Measurements from ENCODE around the gene HS6ST3. TPM values are rescaled to one million over a fixed set of nuclear protein-coding genes. Genes with fewer than 3 reads are reported as not detected.

The HS6ST3 gene
- total and polyA plus RNA-seq, 2 of the 13 experiments (the other 11 are each of a cell fraction or from before 2014, with no cell fraction given), result not detected

DNA sequence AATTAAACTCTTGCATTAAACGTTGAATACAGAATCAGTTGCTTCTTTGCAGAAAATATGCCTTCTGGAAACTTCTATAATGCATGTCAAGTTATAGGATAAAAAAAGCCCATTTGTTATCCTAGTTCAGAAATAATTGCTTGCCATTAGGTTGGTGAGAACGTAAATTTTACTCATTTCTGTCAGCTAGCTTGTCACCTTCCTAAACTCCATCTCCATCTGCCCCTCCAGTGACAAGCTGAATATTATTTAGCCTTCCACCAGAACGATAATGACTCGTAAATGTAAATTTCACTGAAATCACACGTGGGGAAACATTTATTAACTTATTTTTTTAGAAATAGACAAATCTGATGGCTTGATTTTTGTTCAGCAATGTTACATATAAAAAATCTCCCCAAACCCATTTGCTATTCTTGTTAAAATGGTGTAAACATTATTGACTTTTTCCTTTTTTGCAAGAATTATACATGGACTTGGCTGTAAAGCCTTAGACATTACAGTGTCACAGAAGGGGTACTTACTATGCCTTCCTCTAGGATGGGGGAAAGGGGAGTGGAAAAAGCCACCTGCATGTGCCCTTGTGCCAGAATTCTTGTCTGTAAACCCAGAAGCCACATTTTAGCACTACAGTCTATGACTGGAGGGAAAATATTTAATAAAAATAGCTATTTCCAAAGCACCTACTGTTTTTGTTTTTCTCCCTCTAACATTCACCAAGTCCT is 577.5 kb downstream of the HS6ST3 start (continued):
- TF ChIP-seq, protein P1, sequence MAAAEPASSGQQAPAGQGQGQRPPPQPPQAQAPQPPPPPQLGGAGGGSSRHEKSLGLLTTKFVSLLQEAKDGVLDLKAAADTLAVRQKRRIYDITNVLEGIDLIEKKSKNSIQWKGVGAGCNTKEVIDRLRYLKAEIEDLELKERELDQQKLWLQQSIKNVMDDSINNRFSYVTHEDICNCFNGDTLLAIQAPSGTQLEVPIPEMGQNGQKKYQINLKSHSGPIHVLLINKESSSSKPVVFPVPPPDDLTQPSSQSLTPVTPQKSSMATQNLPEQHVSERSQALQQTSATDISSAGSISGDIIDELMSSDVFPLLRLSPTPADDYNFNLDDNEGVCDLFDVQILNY (CRISPR knock-in tag; conservative IDR thresholded peaks at IDR 0.05), result no peak

DNA sequence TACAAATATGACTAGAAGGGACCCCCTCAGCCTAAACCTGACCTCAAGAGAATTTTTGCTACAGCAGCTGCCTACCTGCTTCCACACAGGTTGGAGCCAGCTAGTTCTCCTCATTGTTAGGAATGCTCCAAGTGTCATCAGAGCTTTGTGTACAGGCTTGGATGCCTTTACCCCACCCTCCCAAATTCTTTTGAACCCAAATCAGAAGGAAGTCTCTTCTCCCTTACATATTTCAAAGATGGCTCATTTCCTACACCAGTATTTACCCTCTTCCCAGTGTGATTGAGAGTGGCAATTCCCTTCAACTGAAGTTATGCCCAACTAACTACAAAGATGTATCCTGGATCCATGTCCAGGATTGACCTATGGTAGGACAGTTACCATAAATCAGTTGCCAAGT is 581.2 kb downstream of the HS6ST3 start:
- Histone ChIP-seq H3K27me3 (ENCODE audit: control insufficient read depth in 1 of 2, insufficient read depth in 2 of 2, low read length in 2 of 2) (no peaks in the 10 kb centered on the region), H3K4me2 (ENCODE audit: low read depth, low read length) (no peak overlapping the region), H3K9ac (ENCODE audit: insufficient read depth, low read depth, low read length) (no peak overlapping the region), H3K27ac (ENCODE audit: extremely low read length, insufficient read depth, low read length) (no peak overlapping the region), H3K9me3 (ENCODE audit: low read length) (no peaks in the 10 kb centered on the region), H4K20me1 (ENCODE audit: insufficient read depth, low read length) (no peaks in the 10 kb centered on the region), H3K4me1 (ENCODE audit: insufficient read depth, low read length) (no peaks in the 10 kb centered on the region), H3K79me2 (ENCODE audit: insufficient read depth, low read length) (no peaks in the 10 kb centered on the region), H2AFZ (ENCODE audit: low read length) (no peak overlapping the region), H3K4me3 (replicated peaks in 1 of 3; ENCODE audit: insufficient read depth in 1 of 3, low read depth in 2 of 3, low read length in 3 of 3) (no peak overlapping the region), H3K36me3 (replicated peaks in 1 of 2; ENCODE audit: control insufficient read depth in 1 of 2, insufficient read depth in 2 of 2, low read length in 2 of 2) (no peaks in the 10 kb centered on the region)
- CTCF ChIA-PET (ENCODE audit: low intra/inter-chr PET ratio, low total read pairs), result no interaction called here
- ATAC-seq (no peak), FAIRE-seq (no peak), DNase-seq (ENCODE audit: low spot score) (no peak)
- no TSS peak for BruUV-seq (replicated peaks)
- in situ Hi-C loops (cut with HindIII; ENCODE audit: extremely low pct_ligation_motif_present, low pct_unique_long_range_greater_than_20kb), result no loop called here
- POLR2A ChIA-PET, result no interaction called here
- TF ChIP-seq KDM5A (IDR thresholded peaks at IDR 0.05; ENCODE audit: borderline replicate concordance, low read length) (no peak), PCBP2 (optimal IDR thresholded peaks at IDR 0.05; ENCODE audit: low read depth, low read length, poor library complexity, severe bottlenecking) (no peak), NPAS2 (CRISPR knock-in tag; IDR thresholded peaks at IDR 0.05; ENCODE audit: borderline replicate concordance) (no peak), LCORL (IDR thresholded peaks at IDR 0.05) (no peak), LCORL (CRISPR knock-in tag; IDR thresholded peaks at IDR 0.05) (no peak), ZNF749 (CRISPR knock-in tag; IDR thresholded peaks at IDR 0.05; ENCODE audit: borderline replicate concordance) (no peak), ZNF160 (CRISPR knock-in tag; IDR thresholded peaks at IDR 0.05) (no peak), MED13 (CRISPR knock-in tag; IDR thresholded peaks at IDR 0.05) (no peak), SIX1 (CRISPR knock-in tag; IDR thresholded peaks at IDR 0.05; ENCODE audit: borderline replicate concordance) (no peak), NFE2 (CRISPR knock-in tag; IDR thresholded peaks at IDR 0.05) (no peak), ARID2 (CRISPR knock-in tag; IDR thresholded peaks at IDR 0.05; ENCODE audit: borderline replicate concordance) (no peak)
- TF ChIP-seq, protein P2, sequence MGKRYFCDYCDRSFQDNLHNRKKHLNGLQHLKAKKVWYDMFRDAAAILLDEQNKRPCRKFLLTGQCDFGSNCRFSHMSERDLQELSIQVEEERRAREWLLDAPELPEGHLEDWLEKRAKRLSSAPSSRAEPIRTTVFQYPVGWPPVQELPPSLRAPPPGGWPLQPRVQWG (CRISPR knock-in tag; IDR thresholded peaks at IDR 0.05; ENCODE audit: borderline replicate concordance, low read depth), result no peak
- intact Hi-C loops (cut with micrococcal nuclease; ENCODE audit: unreplicated experiment), result no loop called here
